H1 (cell line): ENCODE results near the gene FBXO21. TPM values are rescaled to one million over a fixed set of nuclear protein-coding genes. Genes with fewer than 3 reads are reported as not detected.

ENCODE experiments used
- CTCF ChIA-PET: fragments of 300-600 bp; sonication (Branson Sonifier 250); formaldehyde crosslinking; loops from one replicate; lab custom pipeline; 2021; ENCODE audit not compliant: partially characterized antibody; lab: Charles Lee
- POLR2A ChIA-PET: fragments of 300-600 bp; sonication (Branson Sonifier 250); formaldehyde crosslinking; loops from one replicate; lab custom pipeline; 2021; ENCODE audit warnings: inconsistent platforms; ENCODE audit not compliant: partially characterized antibody; lab: Charles Lee
- DNase-seq, 2 experiments: peaks; one replicate each; pipeline versions ENCODE4 v3.0.0 to v3.0.0-alpha.2; 2010 to 2022; ENCODE audit warnings: low spot score in 2 of 2, low read depth in 1 of 2, mixed read lengths in 1 of 2
- FAIRE-seq: peaks from 2 replicates; lab custom pipeline; 2011; peaks lifted over from hg19 to GRCh38; lab: Jason Lieb, UNC
- H2AFZ ChIP-seq: 2 replicates; pipeline ENCODE4 v1.8.1; 2012; ENCODE audit warnings: low read length, inconsistent platforms
- H2AK5ac ChIP-seq: 2 replicates; pipeline ENCODE4 v1.6.1; 2013; ENCODE audit warnings: low read depth, low read length
- H2BK120ac ChIP-seq: replicated peaks from 2 replicates; pipeline ENCODE3; 2013; ENCODE audit warnings: low read depth, low read length, inconsistent platforms
- H2BK12ac ChIP-seq: 2 replicates; pipeline ENCODE4 v1.6.1; 2013; ENCODE audit warnings: low read depth, low read length
- H2BK15ac ChIP-seq: 2 replicates; pipeline ENCODE4 v1.6.1; 2013; ENCODE audit warnings: low read length
- H2BK20ac ChIP-seq: 2 replicates; pipeline ENCODE4 v1.6.1; 2013; ENCODE audit warnings: low read length
- H2BK5ac ChIP-seq: 2 replicates; pipeline ENCODE4 v1.6.1; 2013; ENCODE audit warnings: low read depth, low read length
- H3K14ac ChIP-seq: 2 replicates; pipeline ENCODE4 v1.6.1; 2013; ENCODE audit warnings: inconsistent platforms; ENCODE audit not compliant: insufficient read length
- H3K18ac ChIP-seq: 2 replicates; pipeline ENCODE4 v1.6.1; 2013; ENCODE audit warnings: low read length; ENCODE audit errors: extremely low read depth
- H3K23ac ChIP-seq: 2 replicates; pipeline ENCODE4 v1.6.1; 2013; ENCODE audit warnings: inconsistent platforms; ENCODE audit not compliant: insufficient read length
- H3K23me2 ChIP-seq: 2 replicates; pipeline ENCODE4 v1.6.1; 2013; ENCODE audit warnings: low read depth, low read length
- H3K27ac ChIP-seq: 2 replicates; pipeline ENCODE4 v1.6.1; 2011; ENCODE audit warnings: low read depth, low read length, inconsistent platforms
- H3K27me3 ChIP-seq, 4 experiments: replicated peaks in 1 of 4; 1 replicate in 1 of 4; 2 replicates in 3 of 4; pipeline versions ENCODE4 v1.6.1 to v1.8.1; 2011 to 2013; ENCODE audit warnings: low read length in 3 of 4, mild to moderate bottlenecking in 3 of 4, inconsistent platforms in 2 of 4, mixed read lengths in 2 of 4, moderate library complexity in 1 of 4; ENCODE audit not compliant: control insufficient read depth in 3 of 4, insufficient read depth in 3 of 4; ENCODE audit errors: extremely low read depth in 1 of 4
- H3K36me3 ChIP-seq, 4 experiments: 2 replicates each; pipeline versions ENCODE4 v1.6.1 to v1.8.1; 2011 to 2013; ENCODE audit warnings: mild to moderate bottlenecking in 4 of 4, low read length in 3 of 4, moderate library complexity in 2 of 4, control low read depth in 1 of 4, inconsistent platforms in 1 of 4; ENCODE audit not compliant: insufficient read depth in 4 of 4, control insufficient read depth in 2 of 4
- H3K4ac ChIP-seq: replicated peaks from 2 replicates; pipeline ENCODE3; 2013; ENCODE audit warnings: low read length, low read depth, mixed read lengths, inconsistent platforms; ENCODE audit not compliant: insufficient read length
- H3K4me1 ChIP-seq, 4 experiments: replicated peaks in 1 of 4; 1 replicate in 1 of 4; 2 replicates in 3 of 4; pipeline versions ENCODE4 v1.6.1 to v1.8.1; 2011 to 2013; ENCODE audit warnings: low read length in 3 of 4, inconsistent platforms in 2 of 4, mixed read lengths in 1 of 4; ENCODE audit not compliant: insufficient read depth in 4 of 4, control insufficient read depth in 3 of 4
- H3K4me2 ChIP-seq, 2 experiments: 2 replicates each; pipeline versions ENCODE4 v1.6.1 to v1.8.1; 2011 to 2013; ENCODE audit warnings: low read depth in 2 of 2, low read length in 2 of 2, control low read depth in 1 of 2, inconsistent platforms in 1 of 2, mild to moderate bottlenecking in 1 of 2; ENCODE audit not compliant: insufficient read depth in 1 of 2
- H3K4me3 ChIP-seq, 4 experiments: fragments of 200-600, 300-600 bp in 1 of 4; sonication (generic), shearing (Covaris generic), sonication (Bioruptor Twin) in 1 of 4; 2 replicates each; pipeline versions ENCODE4 v1.5.1 to v1.8.1; 2011 to 2016; ENCODE audit warnings: low read length in 4 of 4, low read depth in 3 of 4, control low read depth in 2 of 4, inconsistent platforms in 2 of 4, mild to moderate bottlenecking in 2 of 4, mixed read lengths in 1 of 4, moderate library complexity in 1 of 4; ENCODE audit not compliant: insufficient read depth in 2 of 4; ENCODE audit errors: extremely low read depth in 1 of 4
- H3K56ac ChIP-seq: replicated peaks from 2 replicates; pipeline ENCODE3; 2013; ENCODE audit warnings: low read depth, mild to moderate bottlenecking, mixed read lengths, low read length, inconsistent platforms; ENCODE audit not compliant: insufficient read length
- H3K79me1 ChIP-seq: 2 replicates; pipeline ENCODE4 v1.6.1; 2013; ENCODE audit warnings: low read depth, low read length, control low read depth
- H3K79me2 ChIP-seq, 2 experiments: 2 replicates each; pipeline versions ENCODE4 v1.6.1 to v1.8.1; 2012 to 2013; ENCODE audit warnings: low read length in 2 of 2, mild to moderate bottlenecking in 2 of 2, inconsistent platforms in 1 of 2; ENCODE audit not compliant: insufficient read depth in 2 of 2, control insufficient read depth in 1 of 2
- H3K9ac ChIP-seq, 4 experiments: replicated peaks in 1 of 4; 1 replicate in 1 of 4; 2 replicates in 3 of 4; pipeline versions ENCODE4 v1.6.1 to v1.8.1; 2011 to 2013; ENCODE audit warnings: low read depth in 3 of 4, low read length in 3 of 4, control low read depth in 2 of 4, mild to moderate bottlenecking in 2 of 4, moderate library complexity in 2 of 4, inconsistent platforms in 1 of 4; ENCODE audit errors: extremely low read depth in 1 of 4
- H3K9me3 ChIP-seq, 2 experiments: 2 replicates each; pipeline versions ENCODE4 v1.6.1 to v1.8.1; 2012 to 2013; ENCODE audit warnings: mild to moderate bottlenecking in 2 of 2, moderate library complexity in 2 of 2, control low read depth in 1 of 2, inconsistent platforms in 1 of 2, low read depth in 1 of 2, low read length in 1 of 2, mixed read lengths in 1 of 2; ENCODE audit not compliant: insufficient read depth in 2 of 2
- H4K20me1 ChIP-seq, 2 experiments: replicated peaks in 1 of 2; 2 replicates each; pipeline versions ENCODE3 to v1.8.1; 2011 to 2013; ENCODE audit warnings: inconsistent platforms in 2 of 2, low read length in 2 of 2, mild to moderate bottlenecking in 1 of 2; ENCODE audit not compliant: insufficient read depth in 2 of 2, control insufficient read depth in 1 of 2
- H4K5ac ChIP-seq: 2 replicates; pipeline ENCODE4 v1.6.1; 2013; ENCODE audit warnings: low read length, low read depth, mixed read lengths, inconsistent platforms; ENCODE audit not compliant: insufficient read length
- H4K8ac ChIP-seq: 2 replicates; pipeline ENCODE4 v1.8.0; 2013; ENCODE audit warnings: mild to moderate bottlenecking, moderate library complexity, low read length, inconsistent platforms; ENCODE audit not compliant: insufficient read depth; ENCODE audit errors: extremely low read depth
- H4K91ac ChIP-seq: replicated peaks from 2 replicates; pipeline ENCODE3; 2013; ENCODE audit warnings: low read length, mixed read lengths, inconsistent platforms; ENCODE audit not compliant: insufficient read length
- ASH2L ChIP-seq: fragments of 200-600, 300-600 bp; sonication (generic); IDR thresholded peaks from one replicate; pipeline ENCODE4 v1.7.1; 2017; ENCODE audit warnings: low read length
- EZH2 ChIP-seq: fragments of 200-600 bp; sonication (generic); IDR thresholded peaks from 2 replicates; pipeline ENCODE4 v1.7.1; 2012; ENCODE audit warnings: low read depth, mild to moderate bottlenecking, moderate library complexity, low read length, inconsistent platforms; ENCODE audit not compliant: severe bottlenecking
- NRF1 ChIP-seq: IDR thresholded peaks from 2 replicates; pipeline ENCODE4 v1.6.1; 2011; ENCODE audit warnings: mild to moderate bottlenecking, low read depth, low read length, improper control_type of control experiment
- WGBS, 2 experiments: shearing (Covaris generic) in 1 of 2; methylation state at CpG; one replicate each; pipeline versions ENCODE4 v1.1.6 to v1.1.7; 2013 to 2015; ENCODE audit warnings: low lambda C conversion rate in 2 of 2, mixed read lengths in 2 of 2, inconsistent platforms in 1 of 2, low coverage in 1 of 2, missing lambda C conversion rate in 1 of 2; ENCODE audit not compliant: insufficient replicate concordance in 2 of 2, insufficient coverage in 1 of 2, insufficient read length in 1 of 2; ENCODE audit errors: extremely low coverage in 1 of 2, missing lambda C conversion rate in 1 of 2; 5-methylcytosine and 5-hydroxymethylcytosine counted together
- polyA plus RNA-seq, 7 experiments: library from polyadenylated mRNA; depleted of rRNA in 3 of 7; stranded (reverse) in 5 of 7; unstranded in 2 of 7; fragments of >200 nt in 5 of 7; fragments of 200-250 nt in 2 of 7; gene quantifications; 1 replicate in 5 of 7; 2 replicates in 1 of 7; 4 replicates in 1 of 7; pipeline versions ENCODE4 v1.2.1 to v1.2.3, GENCODE V29; 2011 to 2013; ENCODE audit warnings: missing spikeins in 2 of 7, mixed read lengths in 2 of 7
- total RNA-seq: library from RNA; stranded (reverse); fragmentation: NEBNext Ultra II Directional; extraction: Animal tissue kit (Norgen Biotek cat#: 25700); gene quantifications from 2 replicates; pipeline ENCODE4 v1.2.1, GENCODE V29; 2021

FBXO21 gene
- total and polyA plus RNA-seq, 2 of the 8 experiments (the other 6 are each of a cell fraction or from before 2014, with no cell fraction given): 57.0 to 80.6 TPM

GRCh38 chr12:117159674-117160073 lies 30.6 kb downstream of the FBXO21 start:
- H2BK15ac ChIP-seq: no peak overlapping the region
- no peak overlapping the region for H3K4ac ChIP-seq
- H3K4me2 ChIP-seq: no peak overlapping the region
- H3K27ac ChIP-seq: no peak overlapping the region
- H3K56ac ChIP-seq: no peak overlapping the region
- H3K4me1 ChIP-seq: peaks cover 0 to 4% (median 4%) of the 10 kb centered on the region in 4 experiments; a peak in 4 of 7 replicates
- no peak overlapping the region for H2BK5ac ChIP-seq
- H2BK120ac ChIP-seq: no peak overlapping the region
- H4K5ac ChIP-seq: no peak overlapping the region
- H3K9me3 ChIP-seq: no peaks in the 10 kb centered on the region
- H3K14ac ChIP-seq: no peak overlapping the region
- H3K18ac ChIP-seq: no peak overlapping the region
- H3K79me2 ChIP-seq: no peaks in the 10 kb centered on the region
- FAIRE-seq (no peak), DNase-seq (no peak)
- no peak overlapping the region for H2AK5ac ChIP-seq
- no peak overlapping the region for H3K4me3 ChIP-seq
- peaks cover 32 to 68% (median 50%) of the 10 kb centered on the region in 4 experiments for H3K36me3 ChIP-seq
- no peak overlapping the region for H4K91ac ChIP-seq
- ChIA-PET POLR2A (interaction anchor here (1.1 to 1.3 kb wide), 4 partner anchors 10 to 28 kb away, joined by 3 to 4 read pairs (median 3); no protein-coding TSS in a partner anchor), CTCF (interaction anchor here (1.5 kb wide), 1 partner anchor 9 kb away, joined by 4 read pairs; no protein-coding TSS in a partner anchor)
- H4K8ac ChIP-seq: no peak overlapping the region
- H2AFZ ChIP-seq: no peak overlapping the region
- no peaks in the 10 kb centered on the region for H3K23me2 ChIP-seq
- no peak overlapping the region for H3K9ac ChIP-seq
- H2BK12ac ChIP-seq: no peak overlapping the region
- no peaks in the 10 kb centered on the region for H3K27me3 ChIP-seq
- no peak overlapping the region for H3K23ac ChIP-seq
- 91% methylated on average over 9 of the region's 9 CpGs; no CpG with 5 or more reads in 1 of the 2 experiments for WGBS, 2 experiments
- no peak overlapping the region for H2BK20ac ChIP-seq
- no peaks in the 10 kb centered on the region for H3K79me1 ChIP-seq
- H4K20me1 ChIP-seq: peaks cover 2 to 15% of the 10 kb centered on the region in 2 experiments
- TF ChIP-seq NRF1: no peak
- TF ChIP-seq ASH2L: no peak
- TF ChIP-seq EZH2: no peak
